DMS153 (cell line): ENCODE data around the gene HSD11B1.

Experiments
- DNase-seq: peaks from one replicate; lab custom pipeline; 2025; lab: John Stamatoyannopoulos, UW

The HSD11B1 gene

DNA sequence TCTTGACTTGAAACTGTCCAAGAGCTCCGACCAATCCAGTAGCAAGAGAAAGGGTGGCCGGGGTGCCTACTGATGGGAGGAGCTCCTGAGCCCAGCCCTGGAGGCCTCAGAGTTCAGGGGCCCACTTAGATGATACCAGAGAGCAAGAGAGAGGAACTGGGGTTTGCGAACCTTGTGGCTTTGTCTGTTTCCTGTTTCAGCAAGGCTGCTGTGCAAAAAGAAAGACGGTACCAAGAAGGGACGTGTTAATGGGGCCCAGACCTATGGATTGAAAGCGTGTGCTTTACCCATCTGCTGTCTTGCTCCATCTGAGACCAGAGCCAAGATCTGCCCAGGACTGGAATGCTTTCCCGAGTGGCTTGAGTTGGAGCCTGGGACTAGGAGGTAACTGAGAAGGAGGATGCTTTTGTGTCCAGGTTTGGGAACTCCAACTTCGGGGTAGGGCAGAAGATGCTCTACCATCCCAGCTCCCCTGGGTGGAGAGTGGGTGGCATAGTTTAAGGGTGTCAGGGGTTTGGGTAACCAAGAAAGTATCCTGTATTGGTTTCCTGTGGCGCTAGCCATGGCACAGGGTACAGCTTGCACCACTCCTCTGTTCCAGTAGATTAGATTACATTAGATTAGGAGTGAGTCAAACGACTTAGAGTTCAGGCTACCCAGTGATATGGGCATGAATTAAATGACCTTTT, 51.4 kb downstream of the HSD11B1 start, which contains the start of gene TRAF3IP3:
TRAF3IP3 (plus strand) TSS at position 128 of the 689 bp plus-strand sequence. CDS start 3,987 bp downstream, outside the sequence.
- no peak for DNase-seq

- no peak for DNase-seq
Observed at GRCh38 chr1:209756615-209757445, 52.2 kb downstream of the HSD11B1 start.

DNA sequence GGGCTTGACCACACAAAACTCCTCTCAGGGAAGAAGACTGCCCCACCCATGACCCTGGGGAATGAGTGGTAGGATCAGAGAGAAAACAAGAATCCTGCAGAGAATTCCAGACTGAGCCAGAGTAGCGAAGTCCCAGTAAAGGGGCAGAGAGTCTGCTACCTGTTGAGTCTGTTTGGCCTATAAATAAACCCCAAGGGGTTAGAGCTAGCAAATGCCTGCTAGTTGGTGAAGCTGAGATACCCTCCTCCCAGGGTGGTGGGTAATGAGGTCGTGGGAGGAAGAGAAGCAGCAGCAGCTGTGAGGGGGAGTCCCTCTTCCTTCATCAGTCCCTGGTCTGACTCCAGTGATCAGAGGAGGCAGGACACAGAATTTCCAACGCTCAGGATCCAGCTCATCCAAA, 53.8 kb downstream of the HSD11B1 start:
- no peak for DNase-seq

GRCh38 chr1:209759829-209760359, 55.2 kb downstream of the HSD11B1 start:
- no peak for DNase-seq

- DNase-seq = no peak
Observed at GRCh38 chr1:209761011-209761635, 56.5 kb downstream of the HSD11B1 start.

GRCh38 chr1:209766051-209766450, 61.4 kb downstream of the HSD11B1 start:
- no peak for DNase-seq

DNA sequence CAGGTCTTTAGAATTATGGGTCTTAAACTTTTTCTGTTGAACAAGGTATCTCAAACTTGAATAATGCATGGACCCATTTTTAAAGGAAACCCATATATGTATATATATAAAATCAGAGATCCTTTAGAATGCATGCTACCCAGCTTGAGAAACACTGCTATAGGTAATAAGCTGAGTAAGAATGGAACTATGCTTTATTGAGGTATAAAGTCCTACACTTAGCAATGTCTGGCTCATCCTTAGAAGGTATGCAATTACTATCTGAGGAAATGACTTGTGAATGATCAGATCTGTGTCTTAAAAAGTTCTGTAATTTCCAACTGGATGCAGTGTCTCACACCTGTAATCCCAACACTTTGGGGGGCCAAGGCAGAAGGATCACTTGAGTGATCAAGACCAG, 62.5 kb downstream of the HSD11B1 start:
- DNase-seq = no peak

DNA sequence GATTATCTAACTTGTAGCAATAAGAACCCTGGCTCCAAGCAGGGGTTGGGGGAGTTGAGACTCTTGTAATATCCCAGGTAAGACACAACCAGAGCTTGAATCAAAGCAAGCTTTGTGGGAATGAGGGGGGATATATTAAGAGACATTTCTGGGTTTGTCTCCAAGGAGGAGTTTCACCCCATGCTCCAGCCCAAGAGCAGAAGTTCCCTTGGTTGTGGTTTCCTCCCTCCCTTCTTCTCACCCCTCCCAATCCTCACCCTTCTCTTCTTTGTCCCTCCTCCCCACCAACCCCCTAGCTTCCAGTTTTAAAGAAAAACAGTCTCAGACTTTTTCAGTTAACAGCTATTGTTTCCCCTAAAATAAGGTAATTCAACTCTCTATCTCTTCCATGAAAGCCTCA, 63.1 kb downstream of the HSD11B1 start:
- DNase-seq = no peak

- no peak for DNase-seq
Observed at GRCh38 chr1:209768354-209768774, 63.7 kb downstream of the HSD11B1 start.

- DNase-seq = no peak
Observed at GRCh38 chr1:209769171-209769904, 64.7 kb downstream of the HSD11B1 start.

DNA sequence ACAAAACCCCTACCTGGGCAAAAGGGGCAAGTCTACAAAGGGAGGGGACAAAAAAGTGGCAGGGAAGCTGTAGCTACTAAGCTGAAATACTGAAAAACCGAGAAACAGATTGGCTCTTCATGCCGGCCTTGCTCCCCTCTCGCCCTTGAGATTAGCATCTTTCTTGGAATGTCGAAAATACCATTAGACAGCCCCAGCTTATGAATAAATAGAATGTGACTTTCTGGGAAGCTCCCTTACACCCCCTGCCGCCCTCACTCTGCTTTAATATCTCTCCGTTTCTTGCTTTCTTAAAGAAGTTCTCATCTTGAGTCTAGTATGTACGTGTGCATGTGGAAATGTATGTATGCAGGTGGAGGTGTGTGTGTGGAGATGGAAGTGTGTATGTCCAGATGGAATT, 65.3 kb downstream of the HSD11B1 start:
- no peak for DNase-seq

DNA sequence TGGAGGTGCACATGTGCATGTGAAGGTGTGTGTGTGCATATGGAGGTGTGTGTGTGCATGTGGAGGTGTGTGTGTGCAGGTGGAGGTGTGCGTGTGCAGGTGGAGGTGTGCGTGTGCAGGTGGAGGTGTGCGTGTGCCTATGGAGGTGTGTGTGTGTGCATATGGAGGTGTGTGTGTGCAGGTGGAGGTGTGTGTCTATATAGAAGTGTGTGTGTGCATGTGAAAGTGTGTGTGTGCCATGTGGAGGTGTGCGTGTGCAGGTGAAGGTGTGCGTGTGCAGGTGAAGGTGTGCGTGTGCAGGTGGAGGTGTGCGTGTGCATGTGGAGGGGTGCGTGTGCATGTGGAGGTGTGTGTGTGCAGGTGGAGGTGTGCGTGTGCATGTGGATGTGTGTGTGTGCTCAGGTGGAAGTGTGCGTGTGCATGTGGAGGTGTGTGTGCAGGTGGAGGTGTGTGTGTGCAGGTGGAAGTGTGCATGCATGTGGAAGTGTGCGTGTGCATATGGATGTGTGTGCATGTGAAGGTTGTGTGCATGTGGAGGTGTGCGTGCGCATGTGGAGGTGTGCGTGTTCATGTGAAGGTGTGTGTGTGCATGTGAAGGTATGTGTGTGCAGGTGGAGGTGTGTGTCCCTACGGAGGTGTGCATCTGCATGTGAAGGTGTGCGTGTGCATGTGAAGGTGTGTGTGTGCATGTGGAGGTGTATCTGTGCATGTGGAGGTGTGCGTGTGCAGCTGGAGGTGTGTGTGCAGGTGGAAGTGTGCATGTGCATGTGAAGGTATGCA, 66.2 kb downstream of the HSD11B1 start:
- DNase-seq = no peak

- no peak for DNase-seq
Observed at GRCh38 chr1:209772126-209772525, 67.5 kb downstream of the HSD11B1 start.

GRCh38 chr1:209774592-209774991, 69.9 kb downstream of the HSD11B1 start:
- no peak for DNase-seq

- DNase-seq = no peak
Observed at GRCh38 chr1:209775678-209776077, 71.0 kb downstream of the HSD11B1 start.

DNA sequence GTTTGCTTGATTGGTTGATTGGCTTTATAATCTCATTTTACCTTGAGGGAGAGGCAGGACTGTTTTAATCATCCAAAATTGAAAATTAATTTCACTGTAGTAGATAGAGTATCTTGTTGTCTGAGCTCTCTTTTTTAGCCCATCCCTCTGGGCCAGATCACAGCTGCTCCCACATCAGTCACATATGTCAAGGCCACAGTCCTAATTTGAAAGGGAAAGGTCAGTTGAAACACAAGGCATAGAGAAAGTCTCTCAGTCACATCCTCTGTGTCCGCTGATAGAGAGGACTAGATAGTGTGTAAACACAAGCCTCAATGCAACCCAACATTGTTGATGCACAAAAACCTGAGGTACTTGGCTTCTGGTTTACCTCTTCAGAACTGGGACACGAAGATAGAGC, 72.9 kb downstream of the HSD11B1 start:
- DNase-seq = no peak

DNA sequence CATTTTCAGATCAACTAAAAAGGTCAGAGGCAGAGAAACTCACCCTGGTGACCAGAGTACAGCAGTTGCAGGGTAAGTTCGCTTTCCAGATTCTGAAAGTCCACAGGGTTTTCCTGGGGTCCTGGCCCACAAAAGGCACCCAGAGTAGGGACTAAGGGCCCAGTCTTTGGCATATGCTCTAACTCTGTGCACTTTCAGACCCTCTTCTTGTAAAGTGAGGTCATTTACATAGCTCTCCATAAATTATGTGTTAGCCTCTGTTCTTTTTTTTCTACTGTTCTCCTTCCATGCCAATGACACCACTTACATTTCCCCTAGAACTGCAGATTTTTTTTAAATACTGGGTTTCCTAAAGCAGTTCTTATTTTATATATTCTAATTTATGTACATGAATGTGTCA, 73.5 kb downstream of the HSD11B1 start:
- no peak for DNase-seq

DNA sequence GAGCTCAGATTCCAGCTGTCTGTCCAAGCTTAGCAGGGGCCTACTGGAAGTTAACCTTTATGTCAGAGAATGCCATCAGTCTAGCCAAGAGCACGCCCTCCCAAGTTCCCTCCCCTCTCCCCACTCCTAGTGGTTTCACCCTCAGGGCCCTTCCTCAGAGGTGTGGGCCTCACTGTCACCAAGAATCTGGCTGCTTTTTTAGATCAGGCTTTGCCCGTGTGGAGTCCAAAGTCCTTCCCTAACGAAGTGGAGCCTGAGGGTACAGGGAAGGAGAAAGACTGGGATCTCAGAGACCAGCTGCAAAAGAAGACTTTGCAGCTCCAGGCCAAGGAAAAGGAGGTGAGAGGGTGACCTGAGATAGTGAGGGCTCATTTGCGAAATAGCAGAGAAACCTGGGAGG, 75.6 kb downstream of the HSD11B1 start:
- DNase-seq = no peak

- no peak for DNase-seq
Observed at GRCh38 chr1:209783386-209783785, 78.7 kb downstream of the HSD11B1 start.
